HUES6 (cell line): ENCODE data around the gene EYA2.

Source experiments
- H3K27ac ChIP-seq: 2 replicates; pipeline ENCODE4 v1.7.0; 2013; ENCODE audit warnings: low read depth, mild to moderate bottlenecking, low read length, inconsistent platforms
- H3K27me3 ChIP-seq: 2 replicates; pipeline ENCODE4 v1.6.1; 2013; ENCODE audit warnings: low read length; ENCODE audit not compliant: control insufficient read depth, insufficient read depth
- H3K36me3 ChIP-seq: 2 replicates; pipeline ENCODE4 v1.6.1; 2013; ENCODE audit warnings: low read length; ENCODE audit not compliant: control insufficient read depth, insufficient read depth
- H3K4me1 ChIP-seq: 2 replicates; pipeline ENCODE4 v1.6.1; 2013; ENCODE audit warnings: low read length; ENCODE audit not compliant: control insufficient read depth, insufficient read depth
- H3K4me3 ChIP-seq: 2 replicates; pipeline ENCODE4 v1.5.1; 2013; ENCODE audit warnings: low read depth, low read length
- H3K9ac ChIP-seq: one replicate; pipeline ENCODE4 v1.6.1; 2013; ENCODE audit warnings: mild to moderate bottlenecking, low read length
- H3K9me3 ChIP-seq: 2 replicates; pipeline ENCODE4 v1.6.1; 2013; ENCODE audit warnings: low read depth, low read length; ENCODE audit not compliant: control insufficient read depth, insufficient read depth

Gene EYA2

DNA sequence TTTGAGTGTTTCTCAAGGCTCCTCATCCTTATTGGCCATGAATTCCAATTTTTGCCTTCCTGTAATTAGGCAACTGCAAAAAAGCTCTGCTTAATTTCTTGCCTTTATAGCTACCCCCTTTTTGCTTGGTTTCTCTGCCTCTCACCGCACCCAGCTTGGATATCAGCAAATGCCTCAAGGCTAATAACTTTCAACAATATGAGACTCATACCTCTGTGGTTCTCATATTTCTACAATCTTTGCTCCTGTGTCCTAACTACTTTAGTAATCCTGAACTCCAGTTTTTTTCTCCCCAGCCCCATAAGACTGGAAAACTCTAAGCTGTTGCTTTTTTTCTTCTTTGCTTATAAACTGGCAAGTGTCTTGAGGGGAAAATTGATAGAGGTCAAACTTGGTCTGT is 88.8 kb downstream of the EYA2 start:
- H3K9me3 ChIP-seq = peaks cover 6% of the 10 kb centered on the region; the same call in 1 of the 2 replicates
- H3K27ac ChIP-seq = no peak overlapping the region
- H3K9ac ChIP-seq = no peak overlapping the region
- no peaks in the 10 kb centered on the region for H3K27me3 ChIP-seq
- H3K4me3 ChIP-seq = no peak overlapping the region
- H3K36me3 ChIP-seq = no peaks in the 10 kb centered on the region
- peaks cover 10% of the 10 kb centered on the region; the same call in 1 of the 2 replicates for H3K4me1 ChIP-seq

- Histone ChIP-seq H3K27ac (no peak overlapping the region), H3K9me3 (peaks cover 6% of the 10 kb centered on the region; the same call in 1 of the 2 replicates), H3K27me3 (no peaks in the 10 kb centered on the region), H3K36me3 (no peaks in the 10 kb centered on the region), H3K4me3 (no peak overlapping the region), H3K9ac (no peak overlapping the region), H3K4me1 (peaks cover 4% of the 10 kb centered on the region; the same call in 1 of the 2 replicates)
Measured at GRCh38 chr20:46984405-46984804, 89.8 kb downstream of the EYA2 start.

DNA sequence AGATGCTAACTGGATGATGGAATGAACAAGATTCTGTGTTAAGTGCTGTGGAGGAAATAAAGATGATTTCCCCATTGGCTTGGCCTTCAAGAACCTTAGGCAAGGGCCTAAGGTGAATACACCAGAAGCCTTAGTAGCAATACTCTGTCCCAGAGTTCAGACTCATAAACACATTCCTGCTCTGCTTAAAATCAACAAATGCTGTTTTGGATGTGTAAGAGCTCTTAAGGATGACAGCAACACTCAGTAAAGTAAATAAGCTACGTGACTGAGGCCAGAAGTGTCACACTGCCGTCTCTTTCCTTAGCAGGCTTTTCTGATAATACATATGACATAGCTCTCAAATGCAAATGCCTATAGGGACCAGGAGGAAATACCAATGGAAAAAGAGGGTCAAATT is 90.6 kb downstream of the EYA2 start:
- Histone ChIP-seq H3K4me1 (peaks cover 3% of the 10 kb centered on the region), H3K9me3 (peaks cover 6% of the 10 kb centered on the region; the same call in 1 of the 2 replicates), H3K4me3 (no peak overlapping the region), H3K9ac (no peak overlapping the region), H3K27me3 (no peaks in the 10 kb centered on the region), H3K27ac (no peak overlapping the region), H3K36me3 (no peaks in the 10 kb centered on the region)

GRCh38 chr20:46985671-46986070 is 91.0 kb downstream of the EYA2 start:
- peaks cover 8% of the 10 kb centered on the region for H3K4me1 ChIP-seq
- no peaks in the 10 kb centered on the region for H3K36me3 ChIP-seq

GRCh38 chr20:46987001-46987400 is 92.4 kb downstream of the EYA2 start:
- H3K27me3 ChIP-seq = no peaks in the 10 kb centered on the region
- H3K9me3 ChIP-seq = peaks cover 6% of the 10 kb centered on the region; the same call in 1 of the 2 replicates
- H3K4me1 ChIP-seq = peaks cover 10% of the 10 kb centered on the region
- no peak overlapping the region for H3K4me3 ChIP-seq
- H3K9ac ChIP-seq = no peak overlapping the region
- H3K36me3 ChIP-seq = no peaks in the 10 kb centered on the region
- no peak overlapping the region for H3K27ac ChIP-seq

More at GRCh38 chr20:46985671-46986070, 91.0 kb downstream of the EYA2 start:
- Histone ChIP-seq H3K27me3 (no peaks in the 10 kb centered on the region), H3K27ac (no peak overlapping the region), H3K9ac (no peak overlapping the region), H3K4me3 (no peak overlapping the region), H3K9me3 (peaks cover 6% of the 10 kb centered on the region; the same call in 1 of the 2 replicates)

DNA sequence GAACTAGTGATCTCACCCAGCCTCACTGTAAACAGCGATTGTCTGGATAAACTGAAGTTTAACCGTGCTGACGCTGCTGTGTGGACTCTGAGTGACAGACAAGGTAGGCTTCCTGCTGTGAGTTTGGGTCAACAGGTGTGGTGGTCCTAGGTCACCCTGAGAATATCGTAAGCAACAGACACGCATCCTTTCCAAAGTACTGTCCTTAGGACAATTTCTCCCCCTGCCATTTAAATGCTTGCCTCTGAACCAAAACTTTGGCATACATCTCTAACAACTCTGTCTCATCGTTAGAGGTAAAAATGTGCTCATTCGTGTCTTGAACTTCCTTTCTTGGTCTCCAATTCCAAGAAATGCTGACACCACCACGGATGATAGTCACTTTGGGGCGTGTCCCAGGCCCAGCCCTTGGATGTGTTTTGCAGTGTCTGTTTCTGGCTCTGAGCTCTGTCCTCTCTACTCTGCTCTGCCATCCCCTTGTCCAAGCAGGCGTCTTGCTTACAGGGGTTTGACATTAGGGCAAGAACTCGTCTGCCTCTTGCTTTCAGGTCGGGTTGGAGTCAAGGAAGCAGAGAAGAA is 95.5 kb downstream of the EYA2 start:
- Histone ChIP-seq H3K4me3 (no peak overlapping the region), H3K36me3 (no peaks in the 10 kb centered on the region), H3K9ac (no peak overlapping the region), H3K9me3 (no peaks in the 10 kb centered on the region), H3K27ac (no peak overlapping the region), H3K27me3 (no peaks in the 10 kb centered on the region), H3K4me1 (peaks cover 25% of the 10 kb centered on the region)

- H3K27ac ChIP-seq = no peak overlapping the region
- H3K27me3 ChIP-seq = no peaks in the 10 kb centered on the region
- no peak overlapping the region for H3K9ac ChIP-seq
- H3K4me3 ChIP-seq = no peak overlapping the region
- H3K9me3 ChIP-seq = no peaks in the 10 kb centered on the region
- peaks cover 28% of the 10 kb centered on the region for H3K4me1 ChIP-seq
- H3K36me3 ChIP-seq = no peaks in the 10 kb centered on the region
Measured at GRCh38 chr20:46990596-46991104, 96.0 kb downstream of the EYA2 start.

- H3K4me1 ChIP-seq = peaks cover 28% of the 10 kb centered on the region
- H3K9ac ChIP-seq = no peak overlapping the region
- no peaks in the 10 kb centered on the region for H3K36me3 ChIP-seq
- H3K27me3 ChIP-seq = no peaks in the 10 kb centered on the region
- H3K27ac ChIP-seq = no peak overlapping the region
- H3K9me3 ChIP-seq = no peaks in the 10 kb centered on the region
- no peak overlapping the region for H3K4me3 ChIP-seq
Measured at GRCh38 chr20:46991168-46991567, 96.5 kb downstream of the EYA2 start.

- Histone ChIP-seq H3K9ac (no peak overlapping the region), H3K4me3 (no peak overlapping the region), H3K27me3 (no peaks in the 10 kb centered on the region), H3K27ac (no peak overlapping the region), H3K9me3 (no peaks in the 10 kb centered on the region), H3K36me3 (no peaks in the 10 kb centered on the region), H3K4me1 (peaks cover 28% of the 10 kb centered on the region)
Measured at GRCh38 chr20:46991880-46992639, 97.4 kb downstream of the EYA2 start.

- H3K4me1 ChIP-seq = peaks cover 28% of the 10 kb centered on the region
- no peaks in the 10 kb centered on the region for H3K36me3 ChIP-seq
- no peaks in the 10 kb centered on the region for H3K9me3 ChIP-seq
- H3K27me3 ChIP-seq = peaks cover 4% of the 10 kb centered on the region; the same call in 1 of the 2 replicates
- no peak overlapping the region for H3K9ac ChIP-seq
- no peak overlapping the region for H3K4me3 ChIP-seq
- no peak overlapping the region for H3K27ac ChIP-seq
Measured at GRCh38 chr20:46992640-46993035, 98.0 kb downstream of the EYA2 start.

GRCh38 chr20:46993465-46994095 is 98.9 kb downstream of the EYA2 start:
- Histone ChIP-seq H3K9me3 (no peaks in the 10 kb centered on the region), H3K9ac (no peak overlapping the region), H3K27ac (no peak overlapping the region), H3K36me3 (no peaks in the 10 kb centered on the region), H3K4me1 (peaks cover 31% of the 10 kb centered on the region), H3K27me3 (peaks cover 4% of the 10 kb centered on the region; the same call in 1 of the 2 replicates), H3K4me3 (no peak overlapping the region)
